Loucy (cell line): ENCODE results near the gene MPP3.

ENCODE experiments used
- H2AFZ ChIP-seq: fragments of 200-600 bp; sonication (generic); 2 replicates; pipeline ENCODE4 v1.6.0; 2016; ENCODE audit warnings: antibody characterized with exemption, mild to moderate bottlenecking, low read length, moderate library complexity
- H3F3A ChIP-seq: fragments of 200-600 bp; 2 replicates; pipeline ENCODE4 v1.6.0; 2016; ENCODE audit warnings: antibody characterized with exemption, low read depth, mild to moderate bottlenecking
- H3K27me3 ChIP-seq: fragments of 200-600 bp; sonication (generic); 2 replicates; pipeline ENCODE4 v1.6.1; 2014; ENCODE audit warnings: low read length, mild to moderate bottlenecking; ENCODE audit not compliant: insufficient read depth, poor library complexity, severe bottlenecking
- H3K36me3 ChIP-seq: fragments of 200-600 bp; sonication (generic); 2 replicates; pipeline ENCODE4 v1.6.1; 2016; ENCODE audit warnings: low read length; ENCODE audit not compliant: insufficient read depth
- H3K4me1 ChIP-seq: fragments of 200-600 bp; sonication (generic); 2 replicates; pipeline ENCODE4 v1.5.1; 2014; ENCODE audit warnings: low read length, mild to moderate bottlenecking; ENCODE audit not compliant: insufficient read depth, poor library complexity, severe bottlenecking
- H3K4me2 ChIP-seq: fragments of 200-600 bp; sonication (generic); 2 replicates; pipeline ENCODE4 v1.6.0; 2014; ENCODE audit warnings: antibody characterized with exemption, low read length, low read depth, mild to moderate bottlenecking; ENCODE audit not compliant: poor library complexity, severe bottlenecking
- H3K4me3 ChIP-seq: fragments of 200-600 bp; sonication (generic); 2 replicates; pipeline ENCODE4 v1.5.1; 2014; ENCODE audit warnings: low read length, mild to moderate bottlenecking, mixed read lengths; ENCODE audit not compliant: poor library complexity, severe bottlenecking
- H3K79me2 ChIP-seq: fragments of 200-600 bp; sonication (generic); 2 replicates; pipeline ENCODE4 v1.6.1; 2014; ENCODE audit warnings: low read length; ENCODE audit not compliant: insufficient read depth
- H3K9ac ChIP-seq: fragments of 200-600 bp; sonication (generic); 2 replicates; pipeline ENCODE4 v1.6.0; 2014; ENCODE audit warnings: mild to moderate bottlenecking, low read depth, low read length, moderate library complexity; ENCODE audit not compliant: poor library complexity, severe bottlenecking
- H3K9me2 ChIP-seq: fragments of 200-600 bp; sonication (generic); replicated peaks from 2 replicates; pipeline ENCODE4 v1.6.1; 2016; ENCODE audit warnings: low read depth, low read length, mixed read lengths
- H3K9me3 ChIP-seq: fragments of 200-600 bp; sonication (generic); 2 replicates; pipeline ENCODE4 v1.6.1; 2014; ENCODE audit warnings: mild to moderate bottlenecking, antibody characterized with exemption, low read length, low read depth; ENCODE audit not compliant: insufficient read depth
- H4K20me1 ChIP-seq: fragments of 200-600 bp; sonication (generic); 2 replicates; pipeline ENCODE4 v1.6.0; 2014; ENCODE audit warnings: antibody characterized with exemption, low read length, mild to moderate bottlenecking; ENCODE audit not compliant: insufficient read depth, poor library complexity, severe bottlenecking
- CTCF ChIP-seq: fragments of 200-600 bp; sonication (generic); conservative IDR thresholded peaks from 2 replicates; pipeline ENCODE4 v1.5.1; 2014; ENCODE audit warnings: mild to moderate bottlenecking, antibody characterized with exemption, low read length
- EZH2phosphoT487 ChIP-seq: fragments of 200-600 bp; IDR thresholded peaks from 2 replicates; pipeline ENCODE4 v1.6.1; 2018; ENCODE audit warnings: antibody characterized with exemption, mild to moderate bottlenecking, moderate library complexity, borderline replicate concordance

The MPP3 gene

GRCh38 chr17:43855061-43855460 lies 22.1 kb upstream of the MPP3 start:
- Histone ChIP-seq H2AFZ (no peak overlapping the region), H4K20me1 (no peaks in the 10 kb centered on the region), H3K9ac (no peak overlapping the region), H3F3A (no peaks in the 10 kb centered on the region), H3K36me3 (no peaks in the 10 kb centered on the region), H3K4me1 (no peaks in the 10 kb centered on the region), H3K27me3 (no peaks in the 10 kb centered on the region), H3K79me2 (no peaks in the 10 kb centered on the region), H3K9me2 (no peaks in the 10 kb centered on the region), H3K9me3 (no peaks in the 10 kb centered on the region), H3K4me3 (no peak overlapping the region), H3K4me2 (no peak overlapping the region)
- TF ChIP-seq CTCF (no peak), EZH2phosphoT487 (no peak)

- Histone ChIP-seq H3F3A (no peaks in the 10 kb centered on the region), H3K36me3 (no peaks in the 10 kb centered on the region), H3K9me3 (no peaks in the 10 kb centered on the region), H2AFZ (no peak overlapping the region), H3K9me2 (no peaks in the 10 kb centered on the region), H3K4me2 (no peak overlapping the region), H3K9ac (no peak overlapping the region), H3K4me3 (no peak overlapping the region), H3K27me3 (no peaks in the 10 kb centered on the region), H4K20me1 (no peaks in the 10 kb centered on the region), H3K79me2 (no peaks in the 10 kb centered on the region), H3K4me1 (no peaks in the 10 kb centered on the region)
- TF ChIP-seq CTCF, result no peak
- TF ChIP-seq EZH2phosphoT487, result no peak
These were observed 21.6 kb upstream of the MPP3 start for GRCh38 chr17:43854498-43854897.

DNA sequence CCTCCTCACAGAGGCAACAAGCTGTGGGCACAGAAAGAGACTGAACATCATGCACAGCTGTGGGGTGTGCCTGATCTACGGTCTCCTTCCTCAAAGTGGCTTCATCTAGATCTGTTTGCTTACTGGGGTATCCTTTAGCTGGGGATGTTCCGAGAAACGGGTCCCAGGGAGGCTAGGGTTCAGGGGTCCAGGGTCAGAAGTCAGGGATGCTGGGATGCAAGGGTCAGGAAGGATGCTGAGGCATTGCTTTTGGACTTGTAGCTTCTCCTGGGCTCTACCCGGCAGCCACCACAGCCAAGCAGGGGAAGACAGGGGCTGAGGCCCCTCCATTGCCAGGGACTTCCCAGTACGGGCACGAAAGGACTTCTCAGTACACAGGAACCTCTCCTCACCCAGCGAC lies 20.6 kb upstream of the MPP3 start:
- H3K9ac ChIP-seq, result no peak overlapping the region
- no peaks in the 10 kb centered on the region for H3K36me3 ChIP-seq
- no peaks in the 10 kb centered on the region for H3F3A ChIP-seq
- H3K4me2 ChIP-seq, result no peak overlapping the region
- no peaks in the 10 kb centered on the region for H3K9me2 ChIP-seq
- TF ChIP-seq EZH2phosphoT487 (no peak), CTCF (no peak)
- H2AFZ ChIP-seq, result no peak overlapping the region
- H3K79me2 ChIP-seq, result no peaks in the 10 kb centered on the region
- H3K9me3 ChIP-seq, result no peaks in the 10 kb centered on the region
- no peaks in the 10 kb centered on the region for H4K20me1 ChIP-seq
- H3K27me3 ChIP-seq, result no peaks in the 10 kb centered on the region
- no peak overlapping the region for H3K4me3 ChIP-seq
- no peaks in the 10 kb centered on the region for H3K4me1 ChIP-seq
